CD4-positive, alpha-beta T cell (primary cell): ENCODE data around the gene PIK3AP1. TPM values are rescaled to one million over a fixed set of nuclear protein-coding genes. Genes with fewer than 3 reads are reported as not detected.

Experiments used
- ATAC-seq: fragments of 200-7000 bp; cut with Tn5 transposase; one replicate; pipeline ENCODE4 v1.10.0; 2022; ENCODE audit warnings: mild to moderate bottlenecking; ENCODE audit not compliant: poor library complexity
- CTCF ChIA-PET: fragments of 350-600 bp; sonication (Branson Sonifier 250); formaldehyde crosslinking; loops from one replicate; lab custom pipeline; 2021; ENCODE audit warnings: antibody characterized with exemption, inconsistent platforms; lab: Charles Lee
- POLR2A ChIA-PET: fragments of 350-600 bp; sonication (Branson Sonifier 250); formaldehyde crosslinking; loops from one replicate; lab custom pipeline; 2021; ENCODE audit warnings: antibody characterized with exemption, inconsistent platforms; lab: Charles Lee
- DNase-seq, 14 experiments: peaks; one replicate each; pipeline ENCODE4 v3.0.0-alpha.2; 2013 to 2020; ENCODE audit warnings: mixed read lengths in 2 of 14
- H3K27ac ChIP-seq, 2 donors: one replicate each; pipeline versions ENCODE4 v1.5.1 to v1.7.0; 2013; ENCODE audit warnings: low read length in 2 of 2, low read depth in 1 of 2, mild to moderate bottlenecking in 1 of 2
- H3K27me3 ChIP-seq, 2 experiments: 1 replicate in 1 of 2; 2 replicates in 1 of 2; pipeline versions ENCODE4 v1.6.1 to v1.7.0; 2013; ENCODE audit warnings: low read length in 2 of 2, control low read depth in 1 of 2, mild to moderate bottlenecking in 1 of 2, moderate library complexity in 1 of 2; ENCODE audit not compliant: insufficient read depth in 2 of 2, control insufficient read depth in 1 of 2
- H3K36me3 ChIP-seq: one replicate; pipeline ENCODE4 v1.6.1; 2013; ENCODE audit warnings: low read length, control low read depth; ENCODE audit not compliant: insufficient read depth
- H3K4me1 ChIP-seq: one replicate; pipeline ENCODE4 v1.6.1; 2013; ENCODE audit warnings: low read length, control low read depth; ENCODE audit not compliant: insufficient read depth
- H3K4me3 ChIP-seq: one replicate; pipeline ENCODE4 v1.5.1; 2013; ENCODE audit warnings: mild to moderate bottlenecking, low read length, moderate library complexity
- H3K9me3 ChIP-seq, 2 experiments: 1 replicate in 1 of 2; 2 replicates in 1 of 2; pipeline versions ENCODE4 v1.6.1 to v1.7.0; 2013; ENCODE audit warnings: low read length in 2 of 2, mild to moderate bottlenecking in 2 of 2, control low read depth in 1 of 2, moderate library complexity in 1 of 2; ENCODE audit not compliant: control insufficient read depth in 1 of 2, insufficient read depth in 1 of 2
- H3K27ac Mint-ChIP-seq: one replicate; pipeline ENCODE4 v1.8.0; 2020; ENCODE audit warnings: mixed read lengths
- H3K27me3 Mint-ChIP-seq: one replicate; pipeline ENCODE4 v1.8.0; 2021; ENCODE audit warnings: mixed read lengths
- H3K36me3 Mint-ChIP-seq: one replicate; pipeline ENCODE4 v1.8.0; 2021; ENCODE audit warnings: low read depth, mixed read lengths
- H3K4me1 Mint-ChIP-seq: one replicate; pipeline ENCODE4 v1.8.0; 2021; ENCODE audit warnings: low read depth, mixed read lengths
- H3K4me3 Mint-ChIP-seq: one replicate; pipeline ENCODE4 v1.8.0; 2020; ENCODE audit warnings: mild to moderate bottlenecking, mixed read lengths
- H3K9me3 Mint-ChIP-seq: one replicate; pipeline ENCODE4 v1.8.0; 2020; ENCODE audit warnings: mixed read lengths
- intact Hi-C, 2 experiments: fragments of 100-400 bp; cut with DNase I in 1 of 2; cut with micrococcal nuclease in 1 of 2; formaldehyde crosslinking; loops; one replicate each; pipeline versions ENCODE4 v1.15.1 to v1.9.0; 2023 to 2025; cut with DNase I, micrococcal nuclease
- total RNA-seq, 174 experiments: library from RNA in 2 of 174; stranded (reverse) in 2 of 174; gene quantifications; one replicate each; pipeline ENCODE4 v1.2.3 and lab custom pipeline; 2021 to 2026
- TF ChIP-seq, protein P1 (sequence below): fragments of 200-600 bp; IDR thresholded peaks from one replicate; pipeline ENCODE4 v1.8.0; 2022; ENCODE audit warnings: antibody characterized with exemption, mild to moderate bottlenecking

The PIK3AP1 gene
- total RNA-seq, 2 experiments from 2014 or later, result 0.58 to 0.59 TPM

DNA sequence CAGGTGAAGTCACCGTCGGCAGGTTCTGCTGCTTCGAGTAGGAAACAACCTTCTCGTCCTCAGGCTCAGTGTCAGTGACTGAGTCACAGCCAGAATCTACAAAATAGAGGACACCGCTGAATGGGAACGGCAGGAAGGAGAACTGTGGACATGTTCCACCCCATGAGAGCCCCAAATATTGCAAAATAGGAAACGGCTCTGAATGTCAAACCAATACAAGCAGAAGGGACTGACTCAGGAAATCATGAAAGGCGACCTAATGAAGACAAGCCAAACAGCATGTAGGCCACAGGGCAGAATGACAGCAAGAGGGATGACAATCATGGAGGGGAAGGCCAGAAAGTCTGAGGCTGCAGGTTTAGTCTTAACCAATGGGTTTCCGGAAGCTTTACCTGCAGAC is 63.5 kb downstream of the PIK3AP1 start:
- Mint-ChIP-seq H3K4me1 (peaks cover 4% of the 10 kb centered on the region), H3K4me3 (no peak overlapping the region), H3K27ac (no peak overlapping the region), H3K27me3 (no peaks in the 10 kb centered on the region), H3K9me3 (peaks cover 4% of the 10 kb centered on the region), H3K36me3 (no peaks in the 10 kb centered on the region)
- Histone ChIP-seq H3K4me3 (no peak overlapping the region), H3K9me3 (peaks cover 0 to 5% of the 10 kb centered on the region in 2 experiments), H3K36me3 (no peaks in the 10 kb centered on the region), H3K4me1 (peaks cover 7% of the 10 kb centered on the region), H3K27me3 (no peaks in the 10 kb centered on the region), H3K27ac (no peak overlapping the region)
- DNase-seq (peak in 2 of 14 experiments; percentile 49 to 60), ATAC-seq (no peak)
- TF ChIP-seq, protein P1, sequence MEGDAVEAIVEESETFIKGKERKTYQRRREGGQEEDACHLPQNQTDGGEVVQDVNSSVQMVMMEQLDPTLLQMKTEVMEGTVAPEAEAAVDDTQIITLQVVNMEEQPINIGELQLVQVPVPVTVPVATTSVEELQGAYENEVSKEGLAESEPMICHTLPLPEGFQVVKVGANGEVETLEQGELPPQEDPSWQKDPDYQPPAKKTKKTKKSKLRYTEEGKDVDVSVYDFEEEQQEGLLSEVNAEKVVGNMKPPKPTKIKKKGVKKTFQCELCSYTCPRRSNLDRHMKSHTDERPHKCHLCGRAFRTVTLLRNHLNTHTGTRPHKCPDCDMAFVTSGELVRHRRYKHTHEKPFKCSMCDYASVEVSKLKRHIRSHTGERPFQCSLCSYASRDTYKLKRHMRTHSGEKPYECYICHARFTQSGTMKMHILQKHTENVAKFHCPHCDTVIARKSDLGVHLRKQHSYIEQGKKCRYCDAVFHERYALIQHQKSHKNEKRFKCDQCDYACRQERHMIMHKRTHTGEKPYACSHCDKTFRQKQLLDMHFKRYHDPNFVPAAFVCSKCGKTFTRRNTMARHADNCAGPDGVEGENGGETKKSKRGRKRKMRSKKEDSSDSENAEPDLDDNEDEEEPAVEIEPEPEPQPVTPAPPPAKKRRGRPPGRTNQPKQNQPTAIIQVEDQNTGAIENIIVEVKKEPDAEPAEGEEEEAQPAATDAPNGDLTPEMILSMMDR, result no peak
- CTCF ChIA-PET, result no interaction called here
- intact Hi-C loops, result no loop called here
- POLR2A ChIA-PET, result no interaction called here

DNA sequence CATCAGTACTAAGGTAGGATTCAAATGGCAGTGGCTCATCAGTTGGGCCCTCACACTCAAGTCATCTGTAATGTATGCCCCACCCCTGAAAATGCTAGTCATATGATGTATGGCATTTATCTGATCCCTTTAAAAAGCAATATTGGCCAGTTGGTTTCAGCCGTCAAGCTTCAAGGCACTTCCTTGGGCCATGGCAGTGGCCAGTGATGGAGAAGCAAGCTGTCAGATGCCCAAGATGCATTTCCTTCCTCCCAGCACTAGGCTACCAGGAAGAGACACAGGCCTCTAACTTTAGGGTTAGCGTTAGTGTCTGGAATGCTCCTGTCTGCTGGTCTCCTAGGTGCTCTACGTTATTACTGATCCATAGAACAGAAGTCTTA is 64.1 kb downstream of the PIK3AP1 start:
- no peak overlapping the region for H3K4me3 ChIP-seq

DNA sequence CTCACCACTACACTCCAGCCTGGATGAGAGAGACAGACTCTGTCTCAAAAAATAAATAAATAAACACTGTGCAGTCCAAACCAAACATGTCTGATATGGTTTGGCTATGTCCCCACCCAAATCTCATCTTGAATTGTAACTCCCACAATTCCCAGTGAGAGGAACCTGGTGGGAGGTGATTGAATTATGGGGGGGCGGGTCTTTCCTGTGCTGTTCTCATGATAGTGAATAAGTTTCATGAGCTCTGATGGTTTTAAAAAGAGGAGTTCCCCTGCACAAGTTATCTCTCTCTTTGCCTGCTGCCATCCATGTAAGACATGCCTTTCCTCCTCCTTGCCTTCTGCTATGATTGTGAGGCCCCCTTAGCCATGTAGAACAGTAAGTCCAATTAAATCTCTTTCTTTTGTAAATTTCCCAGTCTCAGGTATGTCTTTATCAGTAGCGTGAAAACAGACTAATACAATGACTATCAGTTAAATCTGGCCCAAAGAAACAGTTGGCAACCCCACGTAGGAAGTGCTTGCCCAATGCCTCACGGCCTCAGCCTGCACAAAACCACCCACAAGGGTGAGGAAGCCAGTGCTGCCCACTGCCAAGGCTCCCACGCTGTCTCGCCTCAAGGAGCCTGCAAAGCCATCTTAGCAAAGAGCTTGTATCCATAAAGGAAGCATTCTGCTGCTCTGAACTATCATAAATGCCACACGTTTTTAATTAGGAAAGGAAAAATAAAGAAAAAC is 64.7 kb downstream of the PIK3AP1 start:
- Histone ChIP-seq H3K9me3 (peaks cover 0 to 5% of the 10 kb centered on the region in 2 experiments), H3K36me3 (no peaks in the 10 kb centered on the region), H3K27ac (no peak overlapping the region), H3K4me3 (no peak overlapping the region), H3K27me3 (no peaks in the 10 kb centered on the region), H3K4me1 (peaks cover 15% of the 10 kb centered on the region)
- Mint-ChIP-seq H3K4me3 (no peak overlapping the region), H3K27me3 (no peaks in the 10 kb centered on the region), H3K36me3 (no peaks in the 10 kb centered on the region), H3K4me1 (peaks cover 16% of the 10 kb centered on the region), H3K27ac (no peak overlapping the region), H3K9me3 (peaks cover 4% of the 10 kb centered on the region)
- POLR2A ChIA-PET, result no interaction called here
- intact Hi-C loops, result no loop called here
- TF ChIP-seq, protein P1, result no peak
- ATAC-seq, result no peak
- CTCF ChIA-PET, result no interaction called here
- no peak for DNase-seq

More for the DNA sequence above, 64.1 kb downstream of the PIK3AP1 start:
- Histone ChIP-seq H3K36me3 (no peaks in the 10 kb centered on the region), H3K4me1 (peaks cover 14% of the 10 kb centered on the region), H3K27ac (no peak overlapping the region), H3K27me3 (no peaks in the 10 kb centered on the region), H3K9me3 (peaks cover 0 to 5% of the 10 kb centered on the region in 2 experiments)
- Mint-ChIP-seq H3K4me3 (no peak overlapping the region), H3K36me3 (no peaks in the 10 kb centered on the region), H3K4me1 (peaks cover 11% of the 10 kb centered on the region), H3K9me3 (peaks cover 4% of the 10 kb centered on the region), H3K27me3 (no peaks in the 10 kb centered on the region), H3K27ac (no peak overlapping the region)
- ChIA-PET CTCF (no interaction called here), POLR2A (no interaction called here)
- no peak for ATAC-seq
- no peak for DNase-seq
- intact Hi-C loops, result no loop called here
- TF ChIP-seq, protein P1, result no peak
